ENCODE data around the gene PHF23.

Gene PHF23

DNA sequence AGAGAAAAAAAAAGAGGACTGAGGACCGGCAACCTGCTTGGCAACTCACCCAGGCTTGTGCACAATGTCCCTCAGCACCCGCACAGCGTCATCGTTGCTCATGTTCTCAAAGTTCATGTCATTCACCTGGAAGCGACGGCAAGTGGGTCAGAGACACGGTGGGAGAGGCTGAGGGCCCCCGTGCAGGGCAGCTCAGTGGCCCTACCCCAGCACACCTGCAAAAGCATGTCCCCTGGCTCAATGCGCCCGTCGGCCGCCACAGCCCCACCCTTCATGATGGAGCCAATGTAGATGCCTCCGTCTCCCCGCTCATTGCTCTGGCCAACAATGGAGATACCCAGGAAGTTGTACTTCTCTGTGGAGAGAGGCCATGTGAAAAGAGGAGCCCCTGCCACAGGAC is 10.3 kb downstream of the PHF23 start:
- H3K27ac ChIP-seq, result no peak overlapping the region; the same call in 1 of the 2 replicates
- TF ChIP-seq ZFX (IDR thresholded peaks at IDR 0.05; ENCODE audit: borderline replicate concordance), result no peak
- TF ChIP-seq, protein P1, sequence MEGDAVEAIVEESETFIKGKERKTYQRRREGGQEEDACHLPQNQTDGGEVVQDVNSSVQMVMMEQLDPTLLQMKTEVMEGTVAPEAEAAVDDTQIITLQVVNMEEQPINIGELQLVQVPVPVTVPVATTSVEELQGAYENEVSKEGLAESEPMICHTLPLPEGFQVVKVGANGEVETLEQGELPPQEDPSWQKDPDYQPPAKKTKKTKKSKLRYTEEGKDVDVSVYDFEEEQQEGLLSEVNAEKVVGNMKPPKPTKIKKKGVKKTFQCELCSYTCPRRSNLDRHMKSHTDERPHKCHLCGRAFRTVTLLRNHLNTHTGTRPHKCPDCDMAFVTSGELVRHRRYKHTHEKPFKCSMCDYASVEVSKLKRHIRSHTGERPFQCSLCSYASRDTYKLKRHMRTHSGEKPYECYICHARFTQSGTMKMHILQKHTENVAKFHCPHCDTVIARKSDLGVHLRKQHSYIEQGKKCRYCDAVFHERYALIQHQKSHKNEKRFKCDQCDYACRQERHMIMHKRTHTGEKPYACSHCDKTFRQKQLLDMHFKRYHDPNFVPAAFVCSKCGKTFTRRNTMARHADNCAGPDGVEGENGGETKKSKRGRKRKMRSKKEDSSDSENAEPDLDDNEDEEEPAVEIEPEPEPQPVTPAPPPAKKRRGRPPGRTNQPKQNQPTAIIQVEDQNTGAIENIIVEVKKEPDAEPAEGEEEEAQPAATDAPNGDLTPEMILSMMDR (IDR thresholded peaks at IDR 0.05), result no peak

DNA sequence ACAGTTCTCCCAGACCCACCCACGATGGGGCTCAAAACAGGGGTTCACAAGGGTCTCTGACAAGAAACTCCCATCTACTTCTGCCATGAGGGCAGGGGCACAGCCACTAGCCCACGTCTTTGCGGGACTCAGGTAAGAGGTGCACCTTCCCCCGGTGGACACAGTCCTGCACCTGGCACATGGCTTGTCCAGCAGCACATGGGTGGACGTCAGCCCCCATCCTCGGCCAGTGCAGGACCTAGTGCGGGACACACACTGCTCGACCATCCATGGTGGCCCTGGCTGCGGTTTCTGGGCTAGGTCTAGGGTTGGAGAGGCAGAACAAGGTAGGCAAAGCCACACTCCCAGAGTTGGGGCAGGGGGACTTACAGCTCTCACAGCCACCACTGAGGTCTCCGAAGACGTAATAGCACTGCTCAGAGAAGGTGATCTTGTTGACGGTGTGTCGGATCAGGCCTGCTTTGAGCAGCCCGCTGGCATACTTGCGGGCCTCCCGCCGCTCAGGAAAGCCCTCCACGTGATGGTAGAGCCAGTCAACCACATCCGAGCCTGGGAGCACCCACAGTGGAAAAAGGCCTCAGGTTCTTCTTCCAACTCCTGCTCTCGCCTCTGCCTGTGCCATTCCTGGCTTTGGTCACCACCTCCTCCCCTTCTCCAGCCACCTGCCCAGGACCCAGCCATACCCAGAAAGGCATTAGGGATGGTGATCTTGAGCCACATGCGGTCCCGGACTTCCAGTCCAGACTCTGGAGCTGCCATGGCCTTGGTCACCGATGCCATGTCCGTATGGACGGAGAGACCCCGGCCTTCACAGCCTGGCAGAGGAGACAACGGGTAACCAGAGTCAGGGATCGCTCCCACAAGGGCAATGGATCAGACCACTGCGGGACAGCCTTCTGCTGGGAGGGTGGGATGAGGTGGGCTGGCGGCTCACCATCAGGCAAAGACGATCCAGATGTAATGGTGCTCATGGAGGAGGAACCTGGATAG is 12.2 kb downstream of the PHF23 start:
- peak overlapping the region; percentile 98; the same call in 1 of the 2 replicates for H3K27ac ChIP-seq
- TF ChIP-seq, protein P1 (IDR thresholded peaks at IDR 0.05), result no peak
- TF ChIP-seq ZFX (IDR thresholded peaks at IDR 0.05; ENCODE audit: borderline replicate concordance), result no peak

DNA sequence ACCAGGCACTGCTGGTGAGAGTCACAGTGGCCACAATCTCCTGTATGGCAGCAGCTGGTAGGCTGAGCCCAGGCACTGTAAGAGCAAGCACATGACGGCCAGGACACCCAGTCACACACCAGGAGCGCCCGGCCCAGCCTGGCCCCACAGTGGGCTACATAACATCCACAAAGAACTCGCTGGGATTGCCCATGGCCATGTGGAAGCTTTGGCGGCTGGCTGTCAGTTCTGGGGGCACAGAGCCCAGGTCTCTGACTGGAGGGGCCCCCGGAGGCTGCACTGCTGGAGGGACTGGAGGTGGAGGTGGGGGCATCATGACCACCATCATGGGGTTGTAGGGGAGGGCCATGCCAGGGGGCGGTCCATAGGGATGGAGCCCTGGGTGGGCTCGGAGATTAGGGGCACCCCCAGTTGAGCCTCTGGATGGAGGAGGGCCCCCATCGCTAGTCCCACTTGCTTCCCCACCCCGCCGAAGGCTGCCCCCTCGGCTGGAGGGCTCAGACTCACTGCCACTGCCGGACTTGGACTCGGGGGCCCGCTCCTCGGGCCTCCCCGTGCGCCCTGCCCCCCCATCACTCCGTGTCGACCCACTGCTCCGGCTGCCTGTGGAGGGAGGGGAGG is 13.4 kb downstream of the PHF23 start:
- H3K27ac ChIP-seq, result peak overlapping the region; percentile 98
- no peak for TF ChIP-seq ZFX (IDR thresholded peaks at IDR 0.05; ENCODE audit: borderline replicate concordance)
- TF ChIP-seq, protein P1 (IDR thresholded peaks at IDR 0.05), result no peak

DNA sequence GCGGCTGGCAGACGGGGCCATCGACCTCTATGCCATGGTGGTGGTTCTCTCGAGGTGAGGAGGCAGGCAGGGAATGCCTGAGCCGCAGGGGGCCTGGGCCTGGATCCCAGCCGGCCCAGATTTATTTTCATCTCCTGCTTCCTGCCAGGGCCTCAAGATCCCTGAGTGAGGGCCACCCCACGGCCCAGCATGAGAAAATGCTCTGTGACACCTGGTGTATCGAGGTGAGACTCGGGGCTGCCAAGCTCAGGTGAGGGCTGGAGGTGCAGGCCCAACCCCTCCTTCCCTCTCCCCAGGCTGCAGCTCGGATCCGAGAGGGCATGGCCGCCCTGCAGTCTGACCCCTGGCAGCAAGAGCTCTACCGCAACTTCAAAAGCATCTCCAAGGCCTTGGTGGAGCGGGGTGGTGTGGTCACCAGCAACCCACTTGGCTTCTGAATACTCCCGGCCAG is 14.6 kb downstream of the PHF23 start:
- H3K27ac ChIP-seq, result peak overlapping the region; percentile 98

DNA sequence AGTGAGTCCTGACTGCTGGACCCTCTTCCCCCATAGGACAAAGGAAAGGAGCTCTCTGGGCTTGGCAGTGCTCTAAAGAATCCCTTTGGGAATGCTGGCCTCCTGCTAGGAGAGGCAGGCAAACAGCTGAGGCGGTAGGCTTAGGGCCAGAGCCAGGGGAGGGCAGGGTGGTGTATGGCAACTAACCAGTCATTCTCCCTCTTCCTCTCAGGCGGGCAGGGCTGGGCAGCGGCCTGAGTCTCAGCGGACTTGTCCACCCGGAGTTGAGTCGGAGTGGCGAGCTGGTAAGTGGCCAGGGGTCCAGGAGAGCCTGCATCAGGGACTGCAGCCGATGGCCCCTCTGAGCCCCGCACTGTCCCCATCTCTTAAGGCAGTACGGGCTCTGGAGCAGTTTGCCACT is 15.1 kb downstream of the PHF23 start:
- TF ChIP-seq ZFX (IDR thresholded peaks at IDR 0.05; ENCODE audit: borderline replicate concordance), result no peak
- TF ChIP-seq, protein P1 (IDR thresholded peaks at IDR 0.05), result no peak
- H3K27ac ChIP-seq, result peak overlapping the region; percentile 98

More for the DNA sequence above, 14.6 kb downstream of the PHF23 start:
- TF ChIP-seq, protein P1 (IDR thresholded peaks at IDR 0.05), result no peak
- no peak for TF ChIP-seq ZFX (IDR thresholded peaks at IDR 0.05; ENCODE audit: borderline replicate concordance)

DNA sequence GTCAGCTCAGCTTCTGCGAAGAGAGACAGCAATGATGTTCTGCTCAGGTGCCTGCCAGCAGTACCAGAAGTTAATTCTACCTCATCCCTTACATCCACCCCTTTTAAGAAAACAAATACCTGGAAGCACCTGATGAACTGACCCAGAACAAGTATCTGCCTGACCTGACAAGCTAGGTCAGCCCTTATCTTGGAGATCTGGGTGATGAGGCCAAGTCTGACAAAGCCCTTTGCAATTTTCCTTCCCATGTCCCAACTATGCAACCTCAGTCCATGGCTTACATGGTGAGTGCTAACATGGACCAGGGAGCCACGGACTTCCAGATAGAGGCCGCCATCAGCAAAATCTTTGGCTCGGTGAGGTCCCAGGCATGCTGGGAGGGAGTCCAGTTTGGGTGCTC is 15.9 kb downstream of the PHF23 start:
- TF ChIP-seq, protein P1 (IDR thresholded peaks at IDR 0.05), result no peak
- no peak for TF ChIP-seq ZFX (IDR thresholded peaks at IDR 0.05; ENCODE audit: borderline replicate concordance)
- peak overlapping the region; percentile 98 for H3K27ac ChIP-seq

DNA sequence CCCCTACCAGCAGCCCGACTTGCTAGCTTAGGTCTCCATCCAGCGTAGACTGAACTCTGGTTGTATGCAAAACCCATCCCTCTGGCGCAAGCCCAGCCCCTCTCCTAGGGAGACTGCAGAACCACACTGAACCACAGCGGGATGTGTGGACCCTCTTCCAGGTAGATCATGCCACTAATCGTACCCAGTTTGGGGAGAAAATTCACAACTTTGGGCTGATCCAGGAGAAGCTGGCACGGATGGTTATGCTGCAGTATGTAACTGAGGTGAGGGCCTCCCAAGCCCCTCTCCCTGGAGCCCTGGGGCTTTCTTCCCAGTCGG is 16.3 kb downstream of the PHF23 start:
- TF ChIP-seq, protein P1 (IDR thresholded peaks at IDR 0.05), result no peak
- TF ChIP-seq ZFX (IDR thresholded peaks at IDR 0.05; ENCODE audit: borderline replicate concordance), result no peak
- peak overlapping the region; percentile 98 for H3K27ac ChIP-seq

Measured in 22Rv1 (cell line).